Measurements from ENCODE around the gene ZSWIM3.

DNA sequence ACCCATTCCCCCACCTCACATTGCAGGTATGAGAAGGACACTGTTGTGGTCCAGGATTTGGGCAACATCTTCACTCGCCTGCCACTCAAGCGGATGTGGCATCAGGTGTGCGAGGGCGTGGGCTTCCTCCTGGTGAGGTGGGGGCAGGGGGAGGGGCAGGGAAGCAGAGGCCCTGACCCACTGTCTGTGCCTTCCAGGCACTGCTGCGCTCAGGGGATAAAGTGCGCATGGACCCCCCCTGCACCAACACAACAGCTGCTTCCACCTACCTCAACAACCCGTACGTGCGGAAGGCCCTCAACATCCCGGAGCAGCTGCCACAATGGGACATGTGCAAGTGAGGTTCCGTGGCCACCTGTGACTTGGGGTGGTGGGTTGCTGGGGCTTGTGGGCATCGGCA, 37.4 kb downstream of the ZSWIM3 start:
- TF ChIP-seq, protein P1, sequence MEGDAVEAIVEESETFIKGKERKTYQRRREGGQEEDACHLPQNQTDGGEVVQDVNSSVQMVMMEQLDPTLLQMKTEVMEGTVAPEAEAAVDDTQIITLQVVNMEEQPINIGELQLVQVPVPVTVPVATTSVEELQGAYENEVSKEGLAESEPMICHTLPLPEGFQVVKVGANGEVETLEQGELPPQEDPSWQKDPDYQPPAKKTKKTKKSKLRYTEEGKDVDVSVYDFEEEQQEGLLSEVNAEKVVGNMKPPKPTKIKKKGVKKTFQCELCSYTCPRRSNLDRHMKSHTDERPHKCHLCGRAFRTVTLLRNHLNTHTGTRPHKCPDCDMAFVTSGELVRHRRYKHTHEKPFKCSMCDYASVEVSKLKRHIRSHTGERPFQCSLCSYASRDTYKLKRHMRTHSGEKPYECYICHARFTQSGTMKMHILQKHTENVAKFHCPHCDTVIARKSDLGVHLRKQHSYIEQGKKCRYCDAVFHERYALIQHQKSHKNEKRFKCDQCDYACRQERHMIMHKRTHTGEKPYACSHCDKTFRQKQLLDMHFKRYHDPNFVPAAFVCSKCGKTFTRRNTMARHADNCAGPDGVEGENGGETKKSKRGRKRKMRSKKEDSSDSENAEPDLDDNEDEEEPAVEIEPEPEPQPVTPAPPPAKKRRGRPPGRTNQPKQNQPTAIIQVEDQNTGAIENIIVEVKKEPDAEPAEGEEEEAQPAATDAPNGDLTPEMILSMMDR (conservative IDR thresholded peaks at IDR 0.05; ENCODE audit: low read depth, low read length) = no peak
- no peak for TF ChIP-seq EZH2 (IDR thresholded peaks at IDR 0.05; ENCODE audit: low read length, unreplicated experiment)
- TF ChIP-seq EZH2phosphoT487 (IDR thresholded peaks at IDR 0.05; ENCODE audit: borderline replicate concordance, low read length) = no peak
